Tracheal epithelial cell (primary cell): ENCODE results near the gene NFS1. TPM values are rescaled to one million over a fixed set of nuclear protein-coding genes. Genes with fewer than 3 reads are reported as not detected.

Experiments
- total RNA-seq: library from RNA; depleted of rRNA; stranded (reverse); fragments of >200 nt; gene quantifications from 2 replicates; pipeline ENCODE4 v1.2.1, GENCODE V29; 2014

The NFS1 gene
- 26.7 and 30.9 TPM in 2 replicates for total RNA-seq

DNA sequence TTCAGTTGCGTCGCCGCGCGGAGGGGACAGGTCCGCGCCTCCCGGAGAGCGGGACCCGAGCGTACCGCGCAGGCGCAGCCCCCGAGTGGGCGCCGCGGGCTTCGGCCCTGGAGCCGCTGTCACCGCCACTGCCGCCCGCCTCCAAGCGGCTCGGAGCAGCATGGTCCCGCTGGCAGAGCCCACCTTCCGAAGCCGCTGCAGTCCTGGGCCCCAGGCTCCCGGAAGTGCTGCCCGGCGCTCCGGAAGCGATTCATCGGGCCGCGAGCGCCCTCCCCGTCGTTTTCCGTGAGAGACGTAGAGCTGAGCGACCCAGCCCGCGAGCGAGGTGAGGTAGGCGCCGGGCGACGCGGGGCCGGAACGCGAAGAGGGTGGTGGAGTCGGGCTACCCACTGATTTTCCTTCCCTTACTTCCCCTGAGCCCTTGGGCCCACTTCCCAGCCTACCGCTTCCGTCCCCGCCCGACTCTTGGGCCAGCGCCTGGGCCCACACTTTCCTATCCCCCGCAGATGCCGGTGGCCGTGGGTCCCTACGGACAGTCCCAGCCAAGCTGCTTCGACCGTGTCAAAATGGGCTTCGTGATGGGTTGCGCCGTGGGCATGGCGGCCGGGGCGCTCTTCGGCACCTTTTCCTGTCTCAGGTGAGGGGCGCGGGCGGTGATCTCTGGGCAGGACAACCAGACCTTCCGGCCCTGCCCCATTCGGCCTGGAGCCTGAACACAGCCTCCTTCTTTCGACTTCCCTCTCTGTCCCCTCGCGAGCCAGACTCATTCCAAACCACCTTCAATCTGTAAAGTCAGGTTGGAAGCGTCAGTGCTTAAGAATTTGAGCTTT, at the start of gene NFS1, which contains the start of gene ROMO1:
Gene NFS1 (minus strand): TSS at position 226 of the 830 bp plus-strand sequence. CDS start 64 bp downstream, at position 162.
Gene ROMO1 (plus strand): TSS at position 279 of the 830 bp plus-strand sequence. CDS start 228 bp downstream, at position 507.

DNA sequence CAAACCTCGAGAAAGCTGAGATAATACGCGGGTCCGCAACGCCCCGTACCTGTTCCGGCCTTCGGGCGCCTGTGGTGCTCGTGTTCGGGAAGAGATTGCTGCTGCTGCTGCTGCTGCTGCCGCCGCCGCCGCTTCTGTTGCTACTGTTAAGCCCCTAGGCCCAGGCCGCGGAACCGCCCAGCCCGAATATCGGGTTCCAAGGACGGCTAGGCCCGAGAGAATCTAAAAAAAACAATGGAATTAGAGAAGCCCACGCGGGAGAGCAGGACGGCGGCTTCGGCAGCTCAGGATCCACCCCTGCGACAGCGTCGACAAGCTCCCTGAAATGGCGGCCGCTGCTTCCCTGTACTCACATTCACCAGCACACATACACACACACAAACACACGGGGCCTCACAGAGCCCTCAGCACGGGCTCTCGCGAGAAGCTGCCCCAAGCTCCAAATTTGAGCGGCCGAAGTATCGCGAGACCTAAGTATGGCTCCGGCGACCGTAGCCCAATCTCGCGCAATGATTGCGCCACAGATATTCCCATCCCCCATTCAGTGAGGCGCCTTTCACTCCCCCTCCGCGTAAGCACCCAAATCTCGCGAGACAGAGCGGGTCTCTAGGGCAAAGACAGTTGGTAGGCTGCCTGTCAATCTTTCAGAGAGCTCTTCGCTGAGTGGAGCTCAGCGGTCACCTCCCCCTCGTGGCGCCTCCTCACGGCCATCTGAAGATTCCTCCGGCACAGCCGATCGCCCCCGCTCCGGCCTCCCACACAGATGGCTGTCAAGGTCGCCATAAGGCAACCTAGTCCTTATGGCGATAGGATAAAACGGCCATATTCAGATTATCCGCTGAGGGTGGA, 43.0 kb upstream of the NFS1 start, which contains the start of gene RBM39:
Gene RBM39 (minus strand): TSS at position 369 of the 849 bp plus-strand sequence. CDS start 1,386 bp downstream, outside the sequence.

DNA sequence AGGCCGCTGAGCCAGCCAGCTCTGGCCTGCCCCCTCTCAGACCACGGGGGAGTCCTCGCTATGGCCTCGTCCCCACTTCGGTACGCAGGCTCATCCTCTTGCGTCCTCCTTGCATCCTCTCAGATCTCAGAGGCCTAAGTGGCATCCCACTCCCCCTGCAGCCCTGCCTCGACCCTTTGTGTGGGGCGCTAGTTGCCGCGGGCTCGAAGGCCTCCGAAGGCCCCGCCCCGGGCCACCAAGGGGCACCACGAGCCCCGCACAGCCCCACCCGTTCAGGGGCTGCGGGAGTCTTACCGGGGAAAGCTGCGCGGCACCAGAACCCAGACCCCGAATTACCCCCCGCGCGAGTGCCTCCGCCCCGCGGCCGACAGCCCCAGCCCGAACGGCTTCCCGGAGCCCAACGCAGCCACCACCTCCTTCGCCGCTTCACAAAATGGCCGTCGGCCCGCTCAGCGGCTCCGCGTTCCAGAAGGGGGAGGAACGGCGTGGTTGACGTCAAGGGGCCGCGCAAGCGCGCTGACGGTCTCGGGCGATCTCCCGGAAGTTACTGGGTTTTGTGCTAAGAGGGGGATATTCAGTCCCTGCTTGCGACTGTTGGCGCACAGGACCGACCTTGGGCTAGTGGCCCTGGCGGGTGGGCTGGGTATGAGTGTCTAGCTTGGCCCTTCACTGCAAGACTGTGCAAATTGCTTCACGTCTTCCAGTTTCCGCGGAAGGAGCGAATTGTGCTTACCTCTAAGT, 34.5 kb downstream of the NFS1 start, which contains the start of the genes CPNE1 and RBM12:
Gene CPNE1 (minus strand): TSS at position 435 of the 741 bp plus-strand sequence. CDS start 31,977 bp downstream, outside the sequence.
Gene RBM12 (minus strand): TSS at position 435 of the 741 bp plus-strand sequence. CDS start 9,578 bp downstream, outside the sequence.

Other genes starting within 250 kb of the NFS1 start
- 17.8 and 33.7 TPM in 2 replicates for gene CEP250, start 243.8 kb downstream of the NFS1 start, total RNA-seq
- gene C20orf173, start 169.7 kb downstream of the NFS1 start, total RNA-seq = not detected in 2 replicates
- gene ERGIC3, start 157.3 kb downstream of the NFS1 start, total RNA-seq = 367 and 383 TPM in 2 replicates
- gene SPAG4, start 83.5 kb downstream of the NFS1 start, total RNA-seq = 10.9 and 16.9 TPM in 2 replicates
- gene CPNE1, start 34.5 kb downstream of the NFS1 start, total RNA-seq = 57.1 and 110 TPM in 2 replicates
- 43.5 and 47.2 TPM in 2 replicates for gene RBM12, start 34.5 kb downstream of the NFS1 start, total RNA-seq
- gene ROMO1, start 53 bp upstream of the NFS1 start, total RNA-seq = 149 and 260 TPM in 2 replicates
- 189 and 196 TPM in 2 replicates for gene RBM39, start 42.9 kb upstream of the NFS1 start, total RNA-seq
- gene PHF20, start 72.7 kb upstream of the NFS1 start, total RNA-seq = 23.0 and 28.0 TPM in 2 replicates